Measurements from ENCODE around the gene TRANK1.

Gene TRANK1

GRCh38 chr3:36894914-36895313 lies 49.9 kb downstream of the TRANK1 start:
- Histone ChIP-seq H3K9me3 (ENCODE audit: insufficient read depth, low read length) (no peaks in the 10 kb centered on the region), H3K4me3 (ENCODE audit: insufficient read depth, low read length, poor library complexity, severe bottlenecking) (peak overlapping the region; percentile 5), H3K9ac (ENCODE audit: low read length) (no peak overlapping the region), H3K27me3 (ENCODE audit: low read length) (no peaks in the 10 kb centered on the region), H4K20me1 (ENCODE audit: low read depth, low read length) (no peaks in the 10 kb centered on the region), H3K4me2 (ENCODE audit: low read depth, low read length, poor library complexity, severe bottlenecking) (peak overlapping the region; percentile 42), H3F3A (ENCODE audit: insufficient read depth) (no peaks in the 10 kb centered on the region; the same call in 1 of the 2 replicates), H3K27ac (ENCODE audit: low read depth, low read length) (peak overlapping the region; percentile 72), H3K9me2 (replicated peaks; ENCODE audit: insufficient read depth, low read length) (no peaks in the 10 kb centered on the region), H3K79me2 (ENCODE audit: insufficient read depth, low read length) (no peaks in the 10 kb centered on the region), H3K36me3 (ENCODE audit: low read length) (peaks cover 5% of the 10 kb centered on the region), H2AFZ (ENCODE audit: low read depth, low read length, severe bottlenecking) (no peak overlapping the region)
- TF ChIP-seq CTCF (IDR thresholded peaks at IDR 0.05; ENCODE audit: insufficient read depth, low read length, poor library complexity, severe bottlenecking) (no peak), EZH2phosphoT487 (conservative IDR thresholded peaks at IDR 0.05; ENCODE audit: low read length) (no peak)

DNA sequence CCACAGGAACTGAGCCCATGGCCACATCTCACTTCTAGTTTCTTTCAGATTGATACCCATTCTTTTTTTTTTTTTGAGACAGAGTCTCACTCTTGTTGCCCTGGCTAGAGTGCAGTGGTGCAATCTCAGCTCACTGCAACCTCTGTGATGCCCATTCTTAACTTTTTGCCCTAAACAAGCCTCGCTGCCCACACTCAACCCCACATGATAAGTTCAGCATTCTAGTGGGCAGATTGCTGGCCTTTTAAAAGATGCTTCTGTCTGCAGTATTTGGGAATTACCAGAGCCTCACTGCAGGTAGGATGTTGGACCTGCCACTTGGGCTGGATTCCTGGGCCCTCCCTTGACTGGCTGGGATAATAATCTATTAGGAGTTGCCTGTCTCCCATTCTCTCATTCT lies 51.0 kb downstream of the TRANK1 start:
- Histone ChIP-seq H4K20me1 (ENCODE audit: low read depth, low read length) (no peaks in the 10 kb centered on the region), H3K36me3 (ENCODE audit: low read length) (peaks cover 5% of the 10 kb centered on the region)

GRCh38 chr3:36893137-36893557 lies 51.7 kb downstream of the TRANK1 start:
- Histone ChIP-seq H3K9ac (ENCODE audit: low read length) (peak overlapping the region; percentile 12; the same call in 1 of the 2 replicates), H3K9me3 (ENCODE audit: insufficient read depth, low read length) (no peaks in the 10 kb centered on the region), H3K27ac (ENCODE audit: low read depth, low read length) (peak overlapping the region; percentile 72), H4K20me1 (ENCODE audit: low read depth, low read length) (no peaks in the 10 kb centered on the region), H3K36me3 (ENCODE audit: low read length) (peaks cover 5% of the 10 kb centered on the region), H3K9me2 (replicated peaks; ENCODE audit: insufficient read depth, low read length) (no peaks in the 10 kb centered on the region), H3K4me3 (ENCODE audit: insufficient read depth, low read length, poor library complexity, severe bottlenecking) (no peak overlapping the region), H3F3A (ENCODE audit: insufficient read depth) (no peaks in the 10 kb centered on the region; the same call in 1 of the 2 replicates), H3K4me2 (ENCODE audit: low read depth, low read length, poor library complexity, severe bottlenecking) (peak overlapping the region; percentile 31), H2AFZ (ENCODE audit: low read depth, low read length, severe bottlenecking) (no peak overlapping the region), H3K27me3 (ENCODE audit: low read length) (no peaks in the 10 kb centered on the region), H3K79me2 (ENCODE audit: insufficient read depth, low read length) (no peaks in the 10 kb centered on the region)
- no peak for TF ChIP-seq CTCF (IDR thresholded peaks at IDR 0.05; ENCODE audit: insufficient read depth, low read length, poor library complexity, severe bottlenecking)
- TF ChIP-seq EZH2phosphoT487 (conservative IDR thresholded peaks at IDR 0.05; ENCODE audit: low read length): no peak

More for the DNA sequence above, 51.0 kb downstream of the TRANK1 start:
- TF ChIP-seq CTCF (IDR thresholded peaks at IDR 0.05; ENCODE audit: insufficient read depth, low read length, poor library complexity, severe bottlenecking): no peak
- TF ChIP-seq EZH2phosphoT487 (conservative IDR thresholded peaks at IDR 0.05; ENCODE audit: low read length): no peak
- Histone ChIP-seq H3K9ac (ENCODE audit: low read length) (0 out of 2 replicates have a peak overlapping the region, but pooled peaks have one; percentile 12), H3K4me2 (ENCODE audit: low read depth, low read length, poor library complexity, severe bottlenecking) (peak overlapping the region; percentile 31), H3K9me2 (replicated peaks; ENCODE audit: insufficient read depth, low read length) (no peaks in the 10 kb centered on the region), H2AFZ (ENCODE audit: low read depth, low read length, severe bottlenecking) (no peak overlapping the region), H3F3A (ENCODE audit: insufficient read depth) (no peaks in the 10 kb centered on the region; the same call in 1 of the 2 replicates), H3K27ac (ENCODE audit: low read depth, low read length) (peak overlapping the region; percentile 72), H3K79me2 (ENCODE audit: insufficient read depth, low read length) (no peaks in the 10 kb centered on the region), H3K27me3 (ENCODE audit: low read length) (no peaks in the 10 kb centered on the region), H3K9me3 (ENCODE audit: insufficient read depth, low read length) (no peaks in the 10 kb centered on the region), H3K4me3 (ENCODE audit: insufficient read depth, low read length, poor library complexity, severe bottlenecking) (no peak overlapping the region)
